GM19452 (cell line): ENCODE data around the gene RBMXL3.

Experiments
- ATAC-seq: cut with Tn5 transposase; IDR thresholded peaks from one replicate; pipeline ENCODE4 v1.9.1; 2021; ENCODE audit not compliant: unreplicated experiment

Gene RBMXL3

GRCh38 chrX:115233497-115234455, 44.6 kb downstream of the RBMXL3 start, which contains the start of gene LRCH2:
TSS of gene LRCH2 (minus strand) at chrX:115234096. CDS start at chrX:115234041, 55 bp downstream.
- ATAC-seq = no peak

- ATAC-seq = no peak
These were observed 45.3 kb downstream of the RBMXL3 start for GRCh38 chrX:115234461-115234860.

- ATAC-seq = no peak
These were observed 47.4 kb downstream of the RBMXL3 start for GRCh38 chrX:115236560-115236959.

GRCh38 chrX:115237056-115237455, 47.8 kb downstream of the RBMXL3 start:
- no peak for ATAC-seq
